ENCODE results near the gene DNM2.

DNM2 gene

GRCh38 chr19:10805065-10805757 is 87.3 kb downstream of the DNM2 start:
- Histone ChIP-seq H3K9ac (ENCODE audit: low read length) (no peak overlapping the region), H3K36me3 (replicated peaks; ENCODE audit: low read depth, low read length) (peaks cover 24% of the 10 kb centered on the region), H3K4me1 (ENCODE audit: low read length) (no peaks in the 10 kb centered on the region), H3K27ac (ENCODE audit: low read length) (no peak overlapping the region), H2AFZ (ENCODE audit: low read depth, low read length) (no peak overlapping the region), H3K79me2 (ENCODE audit: low read length) (no peaks in the 10 kb centered on the region), H3K4me2 (ENCODE audit: low read length) (no peak overlapping the region), H3K27me3 (ENCODE audit: low read depth, low read length) (no peaks in the 10 kb centered on the region), H3K4me3 (ENCODE audit: low read length) (no peak overlapping the region), H3K9me3 (ENCODE audit: insufficient read depth, low read length) (no peaks in the 10 kb centered on the region), H4K20me1 (ENCODE audit: insufficient read depth, low read length) (no peaks in the 10 kb centered on the region)
- TF ChIP-seq EZH2phosphoT487 (IDR thresholded peaks at IDR 0.05; ENCODE audit: low read depth): no peak
- TF ChIP-seq, protein P1, sequence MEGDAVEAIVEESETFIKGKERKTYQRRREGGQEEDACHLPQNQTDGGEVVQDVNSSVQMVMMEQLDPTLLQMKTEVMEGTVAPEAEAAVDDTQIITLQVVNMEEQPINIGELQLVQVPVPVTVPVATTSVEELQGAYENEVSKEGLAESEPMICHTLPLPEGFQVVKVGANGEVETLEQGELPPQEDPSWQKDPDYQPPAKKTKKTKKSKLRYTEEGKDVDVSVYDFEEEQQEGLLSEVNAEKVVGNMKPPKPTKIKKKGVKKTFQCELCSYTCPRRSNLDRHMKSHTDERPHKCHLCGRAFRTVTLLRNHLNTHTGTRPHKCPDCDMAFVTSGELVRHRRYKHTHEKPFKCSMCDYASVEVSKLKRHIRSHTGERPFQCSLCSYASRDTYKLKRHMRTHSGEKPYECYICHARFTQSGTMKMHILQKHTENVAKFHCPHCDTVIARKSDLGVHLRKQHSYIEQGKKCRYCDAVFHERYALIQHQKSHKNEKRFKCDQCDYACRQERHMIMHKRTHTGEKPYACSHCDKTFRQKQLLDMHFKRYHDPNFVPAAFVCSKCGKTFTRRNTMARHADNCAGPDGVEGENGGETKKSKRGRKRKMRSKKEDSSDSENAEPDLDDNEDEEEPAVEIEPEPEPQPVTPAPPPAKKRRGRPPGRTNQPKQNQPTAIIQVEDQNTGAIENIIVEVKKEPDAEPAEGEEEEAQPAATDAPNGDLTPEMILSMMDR (IDR thresholded peaks at IDR 0.05; ENCODE audit: low read depth, low read length): no peak

DNA sequence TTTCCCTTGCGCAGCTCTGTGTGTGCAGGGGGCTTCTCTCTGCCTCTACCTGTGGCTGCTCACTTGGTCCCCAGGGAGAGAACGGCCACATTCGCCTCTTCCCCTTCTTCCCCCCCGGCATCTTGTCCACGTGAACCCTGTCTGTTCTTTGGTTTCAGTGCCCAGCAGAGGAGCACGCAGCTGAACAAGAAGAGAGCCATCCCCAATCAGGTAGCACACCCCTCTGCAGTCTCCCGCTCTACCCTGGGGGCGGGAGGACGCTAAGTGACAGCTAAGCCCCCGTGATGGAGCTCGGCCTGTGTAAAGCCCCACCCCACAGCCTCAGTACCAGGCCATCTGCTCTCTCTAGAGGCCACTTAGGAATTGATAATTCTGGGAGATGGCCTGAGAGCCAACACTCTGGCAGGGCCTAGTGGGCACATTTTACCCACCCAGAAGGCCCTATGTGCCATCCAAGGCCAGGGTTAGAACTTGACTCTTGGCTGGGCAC is 87.9 kb downstream of the DNM2 start:
- Histone ChIP-seq H3K36me3 (replicated peaks; ENCODE audit: low read depth, low read length) (peaks cover 21% of the 10 kb centered on the region), H3K4me1 (ENCODE audit: low read length) (no peaks in the 10 kb centered on the region)
- no peak for TF ChIP-seq EZH2phosphoT487 (IDR thresholded peaks at IDR 0.05; ENCODE audit: low read depth)
- TF ChIP-seq, protein P1 (IDR thresholded peaks at IDR 0.05; ENCODE audit: low read depth, low read length): no peak

GRCh38 chr19:10808937-10809649 is 91.2 kb downstream of the DNM2 start:
- Histone ChIP-seq H3K36me3 (replicated peaks; ENCODE audit: low read depth, low read length) (peaks cover 16% of the 10 kb centered on the region), H3K4me2 (ENCODE audit: low read length) (no peak overlapping the region), H3K27ac (ENCODE audit: low read length) (no peak overlapping the region), H3K4me3 (ENCODE audit: low read length) (no peak overlapping the region), H3K9ac (ENCODE audit: low read length) (no peak overlapping the region), H3K9me3 (ENCODE audit: insufficient read depth, low read length) (no peaks in the 10 kb centered on the region), H4K20me1 (ENCODE audit: insufficient read depth, low read length) (no peaks in the 10 kb centered on the region), H3K27me3 (ENCODE audit: low read depth, low read length) (no peaks in the 10 kb centered on the region), H3K79me2 (ENCODE audit: low read length) (no peaks in the 10 kb centered on the region), H2AFZ (ENCODE audit: low read depth, low read length) (no peak overlapping the region), H3K4me1 (ENCODE audit: low read length) (no peaks in the 10 kb centered on the region)
- TF ChIP-seq, protein P1 (IDR thresholded peaks at IDR 0.05; ENCODE audit: low read depth, low read length): no peak
- TF ChIP-seq EZH2phosphoT487 (IDR thresholded peaks at IDR 0.05; ENCODE audit: low read depth): no peak

More for the DNA sequence above, 87.9 kb downstream of the DNM2 start:
- Histone ChIP-seq H3K9ac (ENCODE audit: low read length) (no peak overlapping the region), H3K4me2 (ENCODE audit: low read length) (no peak overlapping the region), H3K9me3 (ENCODE audit: insufficient read depth, low read length) (no peaks in the 10 kb centered on the region), H4K20me1 (ENCODE audit: insufficient read depth, low read length) (no peaks in the 10 kb centered on the region), H3K79me2 (ENCODE audit: low read length) (no peaks in the 10 kb centered on the region), H3K27ac (ENCODE audit: low read length) (no peak overlapping the region), H3K27me3 (ENCODE audit: low read depth, low read length) (no peaks in the 10 kb centered on the region), H3K4me3 (ENCODE audit: low read length) (no peak overlapping the region), H2AFZ (ENCODE audit: low read depth, low read length) (no peak overlapping the region)

GRCh38 chr19:10809651-10810285 is 91.9 kb downstream of the DNM2 start:
- no peak for TF ChIP-seq EZH2phosphoT487 (IDR thresholded peaks at IDR 0.05; ENCODE audit: low read depth)
- TF ChIP-seq, protein P1 (IDR thresholded peaks at IDR 0.05; ENCODE audit: low read depth, low read length): no peak
- no peak overlapping the region for H3K27ac ChIP-seq (ENCODE audit: low read length)
- H3K4me3 ChIP-seq (ENCODE audit: low read length): no peak overlapping the region
- H3K79me2 ChIP-seq (ENCODE audit: low read length): no peaks in the 10 kb centered on the region
- H3K36me3 ChIP-seq (replicated peaks; ENCODE audit: low read depth, low read length): peaks cover 10% of the 10 kb centered on the region
- H2AFZ ChIP-seq (ENCODE audit: low read depth, low read length): no peak overlapping the region
- H3K27me3 ChIP-seq (ENCODE audit: low read depth, low read length): no peaks in the 10 kb centered on the region
- no peaks in the 10 kb centered on the region for H3K9me3 ChIP-seq (ENCODE audit: insufficient read depth, low read length)
- no peaks in the 10 kb centered on the region for H3K4me1 ChIP-seq (ENCODE audit: low read length)
- H3K4me2 ChIP-seq (ENCODE audit: low read length): no peak overlapping the region
- no peaks in the 10 kb centered on the region for H4K20me1 ChIP-seq (ENCODE audit: insufficient read depth, low read length)
- no peak overlapping the region for H3K9ac ChIP-seq (ENCODE audit: low read length)

Data from OCI-LY3 (cell line).